DND-41 (cell line): ENCODE data around the gene AKAP5.

Source experiments
- ATAC-seq: fragments of 200-7000 bp; cut with Tn5 transposase; 3 replicates; pipeline ENCODE4 v1.9.1; 2021; ENCODE audit warnings: low read depth; ENCODE audit not compliant: insufficient read depth
- DNase-seq: peaks from one replicate; pipeline ENCODE4 v3.0.0-alpha.2; 2020
- H2AFZ ChIP-seq: 2 replicates; pipeline ENCODE4 v1.6.0; 2012; ENCODE audit warnings: low read depth, low read length
- H3K27ac ChIP-seq: 2 replicates; pipeline ENCODE4 v1.5.1; 2012; ENCODE audit warnings: low read length, inconsistent platforms
- H3K27me3 ChIP-seq: fragments of 200-600 bp; sonication (generic); 2 replicates; pipeline ENCODE4 v1.6.0; 2012; ENCODE audit warnings: low read length, mild to moderate bottlenecking, inconsistent platforms; ENCODE audit not compliant: insufficient read depth, poor library complexity
- H3K36me3 ChIP-seq: 2 replicates; pipeline ENCODE4 v1.5.1; 2012; ENCODE audit warnings: low read length, inconsistent platforms; ENCODE audit not compliant: insufficient read depth
- H3K4me1 ChIP-seq: 2 replicates; pipeline ENCODE4 v1.5.1; 2012; ENCODE audit warnings: mild to moderate bottlenecking, low read length; ENCODE audit not compliant: insufficient read depth
- H3K4me2 ChIP-seq: 2 replicates; pipeline ENCODE4 v1.6.0; 2012; ENCODE audit warnings: mild to moderate bottlenecking, moderate library complexity, low read length, inconsistent platforms; ENCODE audit not compliant: insufficient read depth
- H3K4me3 ChIP-seq, 2 experiments: fragments of 200-600 bp in 1 of 2; shearing (Covaris generic) in 1 of 2; 2 replicates each; pipeline ENCODE4 v1.5.1; 2012 to 2016; ENCODE audit warnings: inconsistent platforms in 2 of 2, low read length in 2 of 2, mild to moderate bottlenecking in 2 of 2, low read depth in 1 of 2, moderate library complexity in 1 of 2
- H3K79me2 ChIP-seq: 2 replicates; pipeline ENCODE4 v1.6.0; 2012; ENCODE audit warnings: low read length, inconsistent platforms; ENCODE audit not compliant: insufficient read depth
- H3K9ac ChIP-seq: 2 replicates; pipeline ENCODE4 v1.6.0; 2012; ENCODE audit warnings: low read depth, mild to moderate bottlenecking, inconsistent platforms, low read length, moderate library complexity
- H3K9me3 ChIP-seq: 2 replicates; pipeline ENCODE4 v1.5.1; 2012; ENCODE audit warnings: low read length, moderate library complexity, mild to moderate bottlenecking, inconsistent platforms; ENCODE audit not compliant: insufficient read depth, severe bottlenecking
- H4K20me1 ChIP-seq: 2 replicates; pipeline ENCODE4 v1.6.0; 2012; ENCODE audit warnings: low read length; ENCODE audit not compliant: insufficient read depth
- EZH2 ChIP-seq: IDR thresholded peaks from 3 replicates; pipeline ENCODE4 v1.6.1; 2012; ENCODE audit warnings: borderline replicate concordance, low read depth, mild to moderate bottlenecking, moderate library complexity, low read length, inconsistent platforms; ENCODE audit not compliant: severe bottlenecking
- TF ChIP-seq, protein P1 (sequence below): IDR thresholded peaks from 2 replicates; pipeline ENCODE4 v1.5.1; 2012; ENCODE audit warnings: borderline replicate concordance, low read length, moderate library complexity, mild to moderate bottlenecking; ENCODE audit not compliant: poor library complexity, severe bottlenecking; ENCODE audit errors: extremely low read depth

Gene AKAP5

DNA sequence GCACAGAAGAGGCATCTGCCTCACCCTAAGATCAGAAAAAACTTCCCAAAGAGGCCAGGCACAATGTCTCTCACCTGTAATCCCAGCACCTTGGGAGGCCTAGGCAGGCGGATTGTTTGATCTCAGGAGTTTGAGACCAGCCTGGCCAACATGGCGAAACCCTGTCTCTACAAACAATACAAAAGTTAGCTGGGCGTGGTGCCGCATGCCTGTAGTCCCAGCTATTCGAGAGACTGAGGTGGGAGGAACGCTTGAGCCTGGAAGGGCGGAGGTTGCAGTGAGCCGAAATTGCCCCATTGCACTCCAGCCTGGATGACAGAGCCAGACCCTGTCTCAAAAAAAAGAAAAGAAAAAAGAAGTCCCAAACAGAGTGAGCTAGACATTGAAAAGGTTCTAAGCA is 43.7 kb downstream of the AKAP5 start:
- peaks cover 72% of the 10 kb centered on the region for H4K20me1 ChIP-seq
- peak overlapping the region; percentile 49; the same call in 1 of the 2 replicates for H3K4me2 ChIP-seq
- H3K4me3 ChIP-seq: peak overlapping the region in 1 of 2 experiments; percentile 22; a peak in 1 of 4 replicates
- peaks cover 21% of the 10 kb centered on the region for H3K36me3 ChIP-seq
- no peak overlapping the region; the same call in 1 of the 2 replicates for H3K9ac ChIP-seq
- H3K9me3 ChIP-seq: no peaks in the 10 kb centered on the region
- TF ChIP-seq, protein P1, sequence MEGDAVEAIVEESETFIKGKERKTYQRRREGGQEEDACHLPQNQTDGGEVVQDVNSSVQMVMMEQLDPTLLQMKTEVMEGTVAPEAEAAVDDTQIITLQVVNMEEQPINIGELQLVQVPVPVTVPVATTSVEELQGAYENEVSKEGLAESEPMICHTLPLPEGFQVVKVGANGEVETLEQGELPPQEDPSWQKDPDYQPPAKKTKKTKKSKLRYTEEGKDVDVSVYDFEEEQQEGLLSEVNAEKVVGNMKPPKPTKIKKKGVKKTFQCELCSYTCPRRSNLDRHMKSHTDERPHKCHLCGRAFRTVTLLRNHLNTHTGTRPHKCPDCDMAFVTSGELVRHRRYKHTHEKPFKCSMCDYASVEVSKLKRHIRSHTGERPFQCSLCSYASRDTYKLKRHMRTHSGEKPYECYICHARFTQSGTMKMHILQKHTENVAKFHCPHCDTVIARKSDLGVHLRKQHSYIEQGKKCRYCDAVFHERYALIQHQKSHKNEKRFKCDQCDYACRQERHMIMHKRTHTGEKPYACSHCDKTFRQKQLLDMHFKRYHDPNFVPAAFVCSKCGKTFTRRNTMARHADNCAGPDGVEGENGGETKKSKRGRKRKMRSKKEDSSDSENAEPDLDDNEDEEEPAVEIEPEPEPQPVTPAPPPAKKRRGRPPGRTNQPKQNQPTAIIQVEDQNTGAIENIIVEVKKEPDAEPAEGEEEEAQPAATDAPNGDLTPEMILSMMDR: no peak
- no peak for TF ChIP-seq EZH2
- H2AFZ ChIP-seq: no peak overlapping the region
- no peak for ATAC-seq
- H3K27me3 ChIP-seq: no peaks in the 10 kb centered on the region
- DNase-seq: no peak
- H3K27ac ChIP-seq: 0 out of 2 replicates have a peak overlapping the region, but pooled peaks have one; percentile 20
- H3K79me2 ChIP-seq: peaks cover 97% of the 10 kb centered on the region
- H3K4me1 ChIP-seq: peaks cover 58% of the 10 kb centered on the region

DNA sequence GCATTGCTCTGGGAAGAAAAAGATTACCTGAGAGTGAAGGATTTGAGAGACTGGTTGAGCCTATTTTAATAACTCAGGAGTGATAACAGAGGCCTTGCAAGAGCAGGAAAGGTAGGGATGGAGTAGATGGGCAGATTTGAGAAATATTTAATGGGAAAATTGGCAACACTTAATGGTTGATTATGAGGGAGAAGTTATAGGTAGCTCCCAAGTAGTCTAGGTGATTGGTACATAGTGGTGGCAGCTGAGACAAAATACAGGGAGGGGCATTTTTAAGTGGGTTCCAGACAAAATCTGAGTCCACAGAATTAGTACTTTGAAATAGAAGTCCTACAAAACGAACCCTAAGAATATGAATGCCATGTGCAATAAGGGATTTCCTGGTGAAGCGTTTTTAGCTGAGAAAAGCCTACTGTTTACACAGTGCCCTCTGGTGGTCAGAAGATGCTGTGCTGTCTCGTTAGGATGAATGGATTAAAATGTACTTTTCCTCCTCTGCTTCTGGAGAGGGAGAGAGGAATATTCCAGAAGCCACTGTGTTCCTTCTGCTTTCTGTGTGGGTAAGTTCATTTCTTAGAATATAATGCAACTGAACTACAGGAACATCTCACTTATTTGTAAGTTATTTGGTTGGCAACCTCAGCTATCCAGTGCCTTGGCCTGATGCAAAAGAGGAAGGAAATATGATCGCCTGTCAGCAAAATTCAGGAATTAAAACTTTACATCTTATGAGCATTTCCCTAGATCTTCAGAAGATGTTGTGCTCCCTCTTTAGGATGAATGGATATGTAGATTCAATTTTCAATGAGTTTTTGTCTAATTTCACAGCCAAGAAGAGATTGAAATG is 45.7 kb downstream of the AKAP5 start:
- peaks cover 52% of the 10 kb centered on the region for H3K4me1 ChIP-seq
- peak overlapping the region; percentile 22; the same call in 1 of the 2 replicates for H3K27ac ChIP-seq
- peak; percentile 80 for ATAC-seq
- peaks cover 23% of the 10 kb centered on the region for H3K36me3 ChIP-seq
- H3K9ac ChIP-seq: 0 out of 2 replicates have a peak overlapping the region, but pooled peaks have one; percentile 13
- no peaks in the 10 kb centered on the region for H3K9me3 ChIP-seq
- no peaks in the 10 kb centered on the region for H3K27me3 ChIP-seq
- H4K20me1 ChIP-seq: peaks cover 79% of the 10 kb centered on the region
- H3K4me3 ChIP-seq: no peak overlapping the region
- no peak overlapping the region for H2AFZ ChIP-seq
- H3K4me2 ChIP-seq: peak overlapping the region; percentile 38
- peak; percentile 71 for DNase-seq
- H3K79me2 ChIP-seq: peaks cover 97% of the 10 kb centered on the region
- TF ChIP-seq EZH2: no peak
- TF ChIP-seq, protein P1: peak; percentile 97

DNA sequence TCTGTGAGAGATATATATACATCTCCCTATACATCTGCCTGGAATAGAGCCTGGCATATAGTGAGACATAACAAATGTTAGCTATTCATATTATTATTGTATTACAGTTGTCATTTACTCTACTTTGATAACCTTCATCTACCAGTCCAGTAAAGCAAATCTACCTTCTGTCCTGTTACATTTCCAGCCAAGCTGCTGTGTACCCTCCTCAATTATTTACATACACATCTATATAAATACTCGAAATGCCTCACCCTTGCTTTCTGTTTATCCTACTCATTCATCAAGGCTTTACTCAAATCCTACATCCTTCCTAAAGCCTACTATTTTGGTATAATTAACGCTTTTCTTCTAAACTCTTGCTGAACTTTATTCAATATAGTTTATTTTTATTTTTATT is 48.0 kb downstream of the AKAP5 start:
- Histone ChIP-seq H3K27me3 (no peaks in the 10 kb centered on the region), H3K4me1 (peaks cover 30% of the 10 kb centered on the region), H3K4me2 (no peak overlapping the region), H2AFZ (no peak overlapping the region), H3K9ac (no peak overlapping the region), H3K4me3 (no peak overlapping the region), H3K36me3 (peaks cover 19% of the 10 kb centered on the region), H4K20me1 (peaks cover 77% of the 10 kb centered on the region), H3K79me2 (peaks cover 97% of the 10 kb centered on the region), H3K27ac (no peak overlapping the region), H3K9me3 (no peaks in the 10 kb centered on the region)
- TF ChIP-seq, protein P1: no peak
- TF ChIP-seq EZH2: no peak
- DNase-seq: no peak
- ATAC-seq: no peak
